Measurements from ENCODE around the gene CHST11. TPM values are rescaled to one million over a fixed set of nuclear protein-coding genes. Genes with fewer than 3 reads are reported as not detected.

Gene CHST11
- total and polyA plus RNA-seq, 2 of the 4 experiments (the other 2 are of a cell fraction): 1.4 to 2.7 TPM

- H3K4me2 ChIP-seq (ENCODE audit: low read depth, low read length): no peak overlapping the region
- no peak overlapping the region for H2BK20ac ChIP-seq (ENCODE audit: low read depth, low read length)
- H3K9ac ChIP-seq (ENCODE audit: low read depth, low read length): no peak overlapping the region
- no peaks in the 10 kb centered on the region for H3K36me3 ChIP-seq (ENCODE audit: control insufficient read depth, insufficient read depth, low read length)
- BruUV-seq (replicated peaks): no TSS peak
- H3K79me1 ChIP-seq (ENCODE audit: low read depth in 1 of 2, low read length in 2 of 2): no peaks in the 10 kb centered on the region
- no peak overlapping the region for H3K27ac ChIP-seq (ENCODE audit: insufficient read depth, low read length)
- ATAC-seq (ENCODE audit: low read depth) (no peak), DNase-seq (no peak)
- H3K4me1 ChIP-seq (ENCODE audit: control insufficient read depth, insufficient read depth, low read length): no peaks in the 10 kb centered on the region
- no peak overlapping the region for H2AFZ ChIP-seq (replicated peaks; ENCODE audit: low read length, poor library complexity)
- POLR2A ChIA-PET (ENCODE audit: unreplicated experiment): interaction anchor here (0.6 kb wide), 1 partner anchor 34 kb away, joined by 3 read pairs; no protein-coding TSS in a partner anchor
- H3K14ac ChIP-seq (replicated peaks; ENCODE audit: low read depth, low read length): no peak overlapping the region
- no peak overlapping the region for H3K18ac ChIP-seq (ENCODE audit: low read depth, low read length)
- no peak overlapping the region for H4K8ac ChIP-seq (ENCODE audit: low read depth in 2 of 2, low read length in 2 of 2)
- no peaks in the 10 kb centered on the region; the same call in 1 of the 2 replicates for H4K20me1 ChIP-seq (ENCODE audit: insufficient read depth, low read length)
- peaks cover 17% of the 10 kb centered on the region for H3K27me3 ChIP-seq (ENCODE audit: control insufficient read depth, insufficient read depth, low read length)
- no peak for TF ChIP-seq BHLHE40 (IDR thresholded peaks at IDR 0.05; ENCODE audit: low read depth, low read length)
- no peak for TF ChIP-seq CHD1 (IDR thresholded peaks at IDR 0.05; ENCODE audit: low read depth, low read length)
- no peak for TF ChIP-seq MAZ (IDR thresholded peaks at IDR 0.05; ENCODE audit: borderline replicate concordance, low read depth, low read length)
- no peak overlapping the region for H3K23ac ChIP-seq (ENCODE audit: low read depth, low read length)
- H3K56ac ChIP-seq (ENCODE audit: extremely low read depth, insufficient read depth, low read length): no peak overlapping the region
- no peak overlapping the region for H2AK5ac ChIP-seq (ENCODE audit: low read depth, low read length)
- H3K9me3 ChIP-seq (ENCODE audit: control insufficient read depth, insufficient read depth, low read length): no peaks in the 10 kb centered on the region; the same call in 1 of the 2 replicates
- no peaks in the 10 kb centered on the region; the same call in 1 of the 2 replicates for H3K9me1 ChIP-seq (ENCODE audit: insufficient read depth, low read length)
- no peak overlapping the region for H4K5ac ChIP-seq (ENCODE audit: low read depth, low read length)
- no peak overlapping the region for H3K4ac ChIP-seq (ENCODE audit: low read depth, low read length)
- no peak overlapping the region for H3K4me3 ChIP-seq (ENCODE audit: insufficient read depth, low read depth, low read length)
- no peak overlapping the region for H2BK5ac ChIP-seq (ENCODE audit: low read depth, low read length, poor library complexity, severe bottlenecking)
- in situ Hi-C loops (cut with MboI; ENCODE audit: low sequenced_read_pairs): no loop called here
- intact Hi-C loops (cut with micrococcal nuclease): no loop called here
- dilution Hi-C loops (cut with HindIII; ENCODE audit: low sequenced_read_pairs, unreplicated experiment): no loop called here
- H2BK15ac ChIP-seq (ENCODE audit: low read depth, low read length): no peak overlapping the region
- H2AK9ac ChIP-seq (replicated peaks; ENCODE audit: low read depth, low read length, poor library complexity): no peak overlapping the region
- CTCF ChIA-PET: no interaction called here
- no peak overlapping the region for H2BK120ac ChIP-seq (ENCODE audit: low read depth, low read length)
- H4K91ac ChIP-seq (ENCODE audit: insufficient read depth, low read depth, low read length): no peak overlapping the region
- no CpG with 5 or more reads among the region's 5 CpGs for WGBS, 2 experiments (ENCODE audit: extremely low coverage in 2 of 2, insufficient read length in 1 of 2)
These were observed 195.6 kb downstream of the CHST11 start for GRCh38 chr12:104652358-104652757.
